ENCODE measurements around the gene COBL.

COBL gene

DNA sequence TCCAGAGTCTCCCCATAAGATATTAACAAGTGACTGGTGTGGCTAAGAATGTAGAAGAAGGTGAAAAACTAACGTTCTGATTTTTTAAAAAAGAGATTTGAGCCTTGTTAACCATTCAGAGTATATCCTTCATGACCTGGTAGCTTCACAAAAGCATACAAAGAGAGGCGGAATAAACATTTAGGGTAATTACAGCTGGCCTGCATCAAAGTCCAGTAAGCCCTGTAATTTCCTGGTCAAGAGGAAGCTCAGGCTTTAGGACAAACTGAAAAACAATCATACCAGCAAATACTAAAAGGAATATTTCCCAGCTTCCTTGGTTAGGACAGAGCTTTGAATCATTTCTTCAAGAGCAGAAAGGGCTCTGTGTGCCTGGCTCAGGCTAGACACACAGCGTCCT, 165.2 kb downstream of the COBL start:
- no peaks in the 10 kb centered on the region for H3F3A ChIP-seq (ENCODE audit: low read depth)
- no peak for TF ChIP-seq EZH2phosphoT487 (IDR thresholded peaks at IDR 0.05; ENCODE audit: borderline replicate concordance)
- no peaks in the 10 kb centered on the region for H3K27me3 ChIP-seq (ENCODE audit: insufficient read depth, low read length, poor library complexity, severe bottlenecking)
- H3K9me3 ChIP-seq (ENCODE audit: insufficient read depth, low read depth, low read length) = no peaks in the 10 kb centered on the region
- H4K20me1 ChIP-seq (ENCODE audit: insufficient read depth, low read length, poor library complexity, severe bottlenecking) = no peaks in the 10 kb centered on the region
- no peaks in the 10 kb centered on the region for H3K9me2 ChIP-seq (replicated peaks; ENCODE audit: low read depth, low read length)
- H3K79me2 ChIP-seq (ENCODE audit: insufficient read depth, low read length) = no peaks in the 10 kb centered on the region
- H3K4me2 ChIP-seq (ENCODE audit: low read depth, low read length, poor library complexity, severe bottlenecking) = no peak overlapping the region
- no peak overlapping the region for H3K4me3 ChIP-seq (ENCODE audit: low read length, poor library complexity, severe bottlenecking)
- no peaks in the 10 kb centered on the region for H3K4me1 ChIP-seq (ENCODE audit: insufficient read depth, low read length, poor library complexity, severe bottlenecking)
- no peak overlapping the region for H2AFZ ChIP-seq (ENCODE audit: low read length)
- no peak overlapping the region for H3K9ac ChIP-seq (ENCODE audit: low read depth, low read length, poor library complexity, severe bottlenecking)
- no peaks in the 10 kb centered on the region for H3K36me3 ChIP-seq (ENCODE audit: insufficient read depth, low read length)

DNA sequence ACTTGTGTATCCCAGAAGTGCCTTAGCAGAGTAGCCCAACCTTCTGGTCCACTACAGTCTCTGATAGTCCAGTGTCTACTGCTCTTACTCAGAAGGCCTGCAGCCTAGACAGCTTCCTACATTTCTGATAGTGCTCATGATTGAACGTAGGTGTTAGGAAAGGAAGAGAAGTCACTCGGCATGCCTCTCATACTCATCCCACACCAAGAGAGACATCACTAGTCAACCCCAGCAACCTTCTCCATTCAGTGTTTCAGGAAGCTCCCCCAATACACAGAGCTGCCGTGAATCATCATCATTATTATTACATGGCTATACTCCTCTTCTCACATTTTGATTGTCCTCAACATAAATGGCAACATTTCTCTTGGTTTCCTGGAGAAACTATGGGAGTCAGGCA, 166.4 kb downstream of the COBL start:
- Histone ChIP-seq H2AFZ (ENCODE audit: low read length) (no peak overlapping the region), H3F3A (ENCODE audit: low read depth) (no peaks in the 10 kb centered on the region), H3K9me2 (replicated peaks; ENCODE audit: low read depth, low read length) (no peaks in the 10 kb centered on the region), H3K27me3 (ENCODE audit: insufficient read depth, low read length, poor library complexity, severe bottlenecking) (no peaks in the 10 kb centered on the region), H3K4me2 (ENCODE audit: low read depth, low read length, poor library complexity, severe bottlenecking) (no peak overlapping the region), H3K79me2 (ENCODE audit: insufficient read depth, low read length) (no peaks in the 10 kb centered on the region), H3K4me1 (ENCODE audit: insufficient read depth, low read length, poor library complexity, severe bottlenecking) (no peaks in the 10 kb centered on the region), H3K9ac (ENCODE audit: low read depth, low read length, poor library complexity, severe bottlenecking) (no peak overlapping the region), H3K36me3 (ENCODE audit: insufficient read depth, low read length) (no peaks in the 10 kb centered on the region), H3K9me3 (ENCODE audit: insufficient read depth, low read depth, low read length) (no peaks in the 10 kb centered on the region), H3K4me3 (ENCODE audit: low read length, poor library complexity, severe bottlenecking) (no peak overlapping the region), H4K20me1 (ENCODE audit: insufficient read depth, low read length, poor library complexity, severe bottlenecking) (no peaks in the 10 kb centered on the region)
- no peak for TF ChIP-seq EZH2phosphoT487 (IDR thresholded peaks at IDR 0.05; ENCODE audit: borderline replicate concordance)
- TF ChIP-seq, protein P1, sequence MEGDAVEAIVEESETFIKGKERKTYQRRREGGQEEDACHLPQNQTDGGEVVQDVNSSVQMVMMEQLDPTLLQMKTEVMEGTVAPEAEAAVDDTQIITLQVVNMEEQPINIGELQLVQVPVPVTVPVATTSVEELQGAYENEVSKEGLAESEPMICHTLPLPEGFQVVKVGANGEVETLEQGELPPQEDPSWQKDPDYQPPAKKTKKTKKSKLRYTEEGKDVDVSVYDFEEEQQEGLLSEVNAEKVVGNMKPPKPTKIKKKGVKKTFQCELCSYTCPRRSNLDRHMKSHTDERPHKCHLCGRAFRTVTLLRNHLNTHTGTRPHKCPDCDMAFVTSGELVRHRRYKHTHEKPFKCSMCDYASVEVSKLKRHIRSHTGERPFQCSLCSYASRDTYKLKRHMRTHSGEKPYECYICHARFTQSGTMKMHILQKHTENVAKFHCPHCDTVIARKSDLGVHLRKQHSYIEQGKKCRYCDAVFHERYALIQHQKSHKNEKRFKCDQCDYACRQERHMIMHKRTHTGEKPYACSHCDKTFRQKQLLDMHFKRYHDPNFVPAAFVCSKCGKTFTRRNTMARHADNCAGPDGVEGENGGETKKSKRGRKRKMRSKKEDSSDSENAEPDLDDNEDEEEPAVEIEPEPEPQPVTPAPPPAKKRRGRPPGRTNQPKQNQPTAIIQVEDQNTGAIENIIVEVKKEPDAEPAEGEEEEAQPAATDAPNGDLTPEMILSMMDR (conservative IDR thresholded peaks at IDR 0.05; ENCODE audit: low read length) = no peak

DNA sequence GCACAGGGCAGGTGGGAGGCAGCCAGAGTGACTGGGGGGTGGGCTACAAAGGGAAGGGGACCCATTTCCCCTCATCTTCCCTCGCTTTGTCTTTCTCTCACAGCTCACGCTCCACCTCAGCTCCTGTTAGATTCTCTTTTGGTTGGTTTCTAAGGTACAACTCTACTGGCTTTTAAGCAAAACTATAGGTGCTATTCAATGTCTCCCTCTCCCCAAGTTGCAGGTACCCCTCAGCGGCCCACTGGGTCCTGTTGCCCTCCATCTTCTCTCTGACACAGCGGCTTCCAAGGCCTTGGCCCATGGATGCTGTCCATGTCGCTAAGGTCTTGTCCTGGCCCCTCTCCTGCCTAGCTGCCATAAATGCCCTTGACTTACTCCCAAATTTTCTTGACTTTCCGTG, 168.4 kb downstream of the COBL start:
- Histone ChIP-seq H3K9me3 (ENCODE audit: insufficient read depth, low read depth, low read length) (no peaks in the 10 kb centered on the region), H3F3A (ENCODE audit: low read depth) (no peaks in the 10 kb centered on the region), H3K4me2 (ENCODE audit: low read depth, low read length, poor library complexity, severe bottlenecking) (no peak overlapping the region), H3K9me2 (replicated peaks; ENCODE audit: low read depth, low read length) (no peaks in the 10 kb centered on the region), H3K9ac (ENCODE audit: low read depth, low read length, poor library complexity, severe bottlenecking) (no peak overlapping the region), H3K4me1 (ENCODE audit: insufficient read depth, low read length, poor library complexity, severe bottlenecking) (no peaks in the 10 kb centered on the region), H3K79me2 (ENCODE audit: insufficient read depth, low read length) (no peaks in the 10 kb centered on the region), H3K36me3 (ENCODE audit: insufficient read depth, low read length) (no peaks in the 10 kb centered on the region), H4K20me1 (ENCODE audit: insufficient read depth, low read length, poor library complexity, severe bottlenecking) (no peaks in the 10 kb centered on the region), H3K27me3 (ENCODE audit: insufficient read depth, low read length, poor library complexity, severe bottlenecking) (no peaks in the 10 kb centered on the region), H2AFZ (ENCODE audit: low read length) (no peak overlapping the region), H3K4me3 (ENCODE audit: low read length, poor library complexity, severe bottlenecking) (no peak overlapping the region)
- TF ChIP-seq, protein P1 (conservative IDR thresholded peaks at IDR 0.05; ENCODE audit: low read length) = no peak
- no peak for TF ChIP-seq EZH2phosphoT487 (IDR thresholded peaks at IDR 0.05; ENCODE audit: borderline replicate concordance)

DNA sequence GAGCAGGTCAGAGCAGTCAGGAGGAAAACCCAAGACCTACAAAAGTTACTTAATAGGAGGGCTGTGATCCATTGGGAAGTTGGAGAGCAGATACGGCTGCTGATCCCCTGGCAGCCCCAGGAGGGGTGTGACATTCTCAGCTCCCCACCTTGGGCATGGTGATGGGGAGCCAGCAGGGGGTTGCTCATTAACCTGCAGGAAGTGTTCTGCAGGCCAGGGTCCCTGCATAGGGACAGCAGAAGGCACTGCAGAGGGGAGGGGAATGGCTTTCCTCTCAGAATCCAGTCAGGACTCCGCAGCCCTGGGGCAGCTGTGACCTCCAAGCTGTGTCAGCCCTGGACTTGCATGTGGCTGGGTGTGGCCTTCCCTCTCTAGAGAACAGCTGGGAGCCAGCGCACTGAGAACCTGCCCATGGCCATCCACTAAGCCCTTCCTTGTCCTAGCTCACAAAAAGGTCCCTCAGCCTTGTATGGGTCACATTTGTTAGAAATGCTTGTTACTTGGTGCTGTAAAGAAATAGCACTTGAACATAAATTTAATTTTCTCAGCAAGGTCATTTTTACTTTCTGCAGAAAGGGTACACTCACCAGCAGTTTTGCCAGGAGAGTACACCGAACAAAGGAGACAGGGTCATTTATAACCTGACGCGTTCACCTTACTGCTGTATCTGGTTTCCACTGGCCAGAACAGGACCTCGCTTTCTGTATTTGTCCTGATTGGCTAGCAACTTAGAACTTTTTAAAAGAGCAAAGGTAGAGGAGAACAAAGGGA, 169.6 kb downstream of the COBL start:
- Histone ChIP-seq H3K36me3 (ENCODE audit: insufficient read depth, low read length) (no peaks in the 10 kb centered on the region), H3K4me2 (ENCODE audit: low read depth, low read length, poor library complexity, severe bottlenecking) (no peak overlapping the region), H4K20me1 (ENCODE audit: insufficient read depth, low read length, poor library complexity, severe bottlenecking) (no peaks in the 10 kb centered on the region), H3K4me3 (ENCODE audit: low read length, poor library complexity, severe bottlenecking) (no peak overlapping the region), H3K9ac (ENCODE audit: low read depth, low read length, poor library complexity, severe bottlenecking) (no peak overlapping the region), H3K9me2 (replicated peaks; ENCODE audit: low read depth, low read length) (no peaks in the 10 kb centered on the region), H2AFZ (ENCODE audit: low read length) (no peak overlapping the region), H3K79me2 (ENCODE audit: insufficient read depth, low read length) (no peaks in the 10 kb centered on the region), H3F3A (ENCODE audit: low read depth) (no peaks in the 10 kb centered on the region), H3K27me3 (ENCODE audit: insufficient read depth, low read length, poor library complexity, severe bottlenecking) (no peaks in the 10 kb centered on the region), H3K4me1 (ENCODE audit: insufficient read depth, low read length, poor library complexity, severe bottlenecking) (no peaks in the 10 kb centered on the region), H3K9me3 (ENCODE audit: insufficient read depth, low read depth, low read length) (no peaks in the 10 kb centered on the region)
- TF ChIP-seq EZH2phosphoT487 (IDR thresholded peaks at IDR 0.05; ENCODE audit: borderline replicate concordance) = no peak
- TF ChIP-seq, protein P1 (conservative IDR thresholded peaks at IDR 0.05; ENCODE audit: low read length) = no peak

All from Loucy (cell line).